Lung (tissue), 12 donors: ENCODE data around the gene NXF1. TPM values are rescaled to one million over a fixed set of nuclear protein-coding genes. Genes with fewer than 3 reads are reported as not detected.

ENCODE experiments used
- ATAC-seq: fragments of 200-7000 bp; cut with Tn5 transposase; one replicate; pipeline ENCODE4 v1.9.1; 2020; ENCODE audit warnings: moderate number of reproducible peaks; ENCODE audit not compliant: insufficient read depth, low FRiP score
- DNase-seq, 3 donors: peaks; one replicate each; pipeline ENCODE4 v3.0.0-alpha.2; 2013 to 2017
- H3K27ac ChIP-seq, 2 donors: one replicate each; pipeline ENCODE4 v1.5.1; 2013; ENCODE audit warnings: mild to moderate bottlenecking in 2 of 2, moderate library complexity in 2 of 2, control low read depth in 1 of 2, inconsistent platforms in 1 of 2, low read depth in 1 of 2, low read length in 1 of 2
- H3K27me3 ChIP-seq, 3 donors: one replicate each; pipeline ENCODE4 v1.5.1; 2013; ENCODE audit warnings: low read length in 2 of 3; ENCODE audit not compliant: control insufficient read depth in 3 of 3, insufficient read depth in 3 of 3
- H3K36me3 ChIP-seq, 4 donors: one replicate each; pipeline ENCODE4 v1.5.1; 2013; ENCODE audit warnings: low read length in 4 of 4, mild to moderate bottlenecking in 1 of 4, moderate library complexity in 1 of 4; ENCODE audit not compliant: control insufficient read depth in 4 of 4, insufficient read depth in 4 of 4
- H3K4me1 ChIP-seq, 5 donors: one replicate each; pipeline ENCODE4 v1.5.1; 2013; ENCODE audit warnings: low read length in 5 of 5, mild to moderate bottlenecking in 2 of 5, moderate library complexity in 1 of 5; ENCODE audit not compliant: control insufficient read depth in 5 of 5, insufficient read depth in 5 of 5
- H3K4me3 ChIP-seq: one replicate; pipeline ENCODE4 v1.5.1; 2013; ENCODE audit warnings: mild to moderate bottlenecking, control low read depth, moderate library complexity
- H3K9ac ChIP-seq, 2 donors: one replicate each; pipeline ENCODE4 v1.5.1; 2013; ENCODE audit warnings: low read length in 2 of 2, control low read depth in 1 of 2; ENCODE audit not compliant: insufficient read depth in 1 of 2
- H3K9me3 ChIP-seq, 4 donors: one replicate each; pipeline ENCODE4 v1.5.1; 2013; ENCODE audit warnings: low read length in 3 of 4, mild to moderate bottlenecking in 1 of 4, moderate library complexity in 1 of 4; ENCODE audit not compliant: control insufficient read depth in 4 of 4, insufficient read depth in 3 of 4
- WGBS, 2 donors: extraction: QIAGEN DNeasy Blood & Tissue Kit; methylation state at CpG; one replicate each; pipeline ENCODE4 v1.1.7; 2013; 5-methylcytosine and 5-hydroxymethylcytosine counted together
- polyA plus RNA-seq, 2 donors: library from polyadenylated mRNA; stranded (reverse); fragments of 200-250 nt; gene quantifications; one replicate each; pipeline ENCODE4 v1.2.1, GENCODE V29; 2013
- total RNA-seq, 2 donors: library from RNA; depleted of rRNA in 1 of 2; stranded (reverse); fragments of >200 nt in 1 of 2; gene quantifications; one replicate each; pipeline ENCODE4 v1.2.1, GENCODE V29; 2014 to 2021
- TF ChIP-seq, protein P1 (sequence below): IDR thresholded peaks from 2 replicates; pipeline ENCODE4 v1.5.1; 2012; ENCODE audit warnings: mild to moderate bottlenecking; ENCODE audit errors: control extremely low read depth, extremely low read depth
- donor health status: control.
- donor health status: control.
- donor health status: Bipolar disorder and iron deficiency.
- donor health status: healthy.
- donor health status: DM: yes; HTN: yes; CAD: no.

NXF1 gene
- total and polyA plus RNA-seq, 4 donors: 62.6 to 89.4 (median 75.5) TPM

DNA sequence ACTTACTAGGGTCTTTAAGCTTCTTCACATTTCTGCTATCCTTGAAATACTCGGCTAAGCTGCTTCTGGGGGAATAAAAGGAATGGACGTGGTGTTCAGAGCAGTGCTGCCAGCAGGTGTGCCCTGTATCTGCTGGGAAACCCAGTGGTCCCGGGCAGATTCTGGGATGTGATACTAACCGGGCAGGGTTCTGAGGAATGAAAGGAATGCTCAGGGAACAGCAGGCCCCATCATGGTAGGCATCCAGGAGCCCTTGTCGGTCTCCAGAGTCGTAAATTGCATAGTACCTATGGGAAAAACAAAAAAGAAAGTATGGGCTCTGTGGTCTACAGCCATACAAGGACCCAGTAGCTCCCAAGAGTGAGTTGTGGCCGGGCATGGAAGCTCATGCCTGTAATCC lies 9.0 kb downstream of the NXF1 start:
- H3K27ac ChIP-seq: no peak overlapping the region
- DNase-seq: no peak
- 89 to 95% methylated on average over 7 of the region's 7 CpGs for WGBS, 2 donors
- TF ChIP-seq, protein P1, sequence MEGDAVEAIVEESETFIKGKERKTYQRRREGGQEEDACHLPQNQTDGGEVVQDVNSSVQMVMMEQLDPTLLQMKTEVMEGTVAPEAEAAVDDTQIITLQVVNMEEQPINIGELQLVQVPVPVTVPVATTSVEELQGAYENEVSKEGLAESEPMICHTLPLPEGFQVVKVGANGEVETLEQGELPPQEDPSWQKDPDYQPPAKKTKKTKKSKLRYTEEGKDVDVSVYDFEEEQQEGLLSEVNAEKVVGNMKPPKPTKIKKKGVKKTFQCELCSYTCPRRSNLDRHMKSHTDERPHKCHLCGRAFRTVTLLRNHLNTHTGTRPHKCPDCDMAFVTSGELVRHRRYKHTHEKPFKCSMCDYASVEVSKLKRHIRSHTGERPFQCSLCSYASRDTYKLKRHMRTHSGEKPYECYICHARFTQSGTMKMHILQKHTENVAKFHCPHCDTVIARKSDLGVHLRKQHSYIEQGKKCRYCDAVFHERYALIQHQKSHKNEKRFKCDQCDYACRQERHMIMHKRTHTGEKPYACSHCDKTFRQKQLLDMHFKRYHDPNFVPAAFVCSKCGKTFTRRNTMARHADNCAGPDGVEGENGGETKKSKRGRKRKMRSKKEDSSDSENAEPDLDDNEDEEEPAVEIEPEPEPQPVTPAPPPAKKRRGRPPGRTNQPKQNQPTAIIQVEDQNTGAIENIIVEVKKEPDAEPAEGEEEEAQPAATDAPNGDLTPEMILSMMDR: no peak
- ATAC-seq: no peak
- peaks cover 0 to 9% (median 7%) of the 10 kb centered on the region in 5 donors for H3K4me1 ChIP-seq
- no peaks in the 10 kb centered on the region for H3K27me3 ChIP-seq
- H3K4me3 ChIP-seq: no peak overlapping the region
- H3K36me3 ChIP-seq: peaks cover 45 to 62% (median 52%) of the 10 kb centered on the region in 4 donors
- H3K9me3 ChIP-seq: no peaks in the 10 kb centered on the region
- no peak overlapping the region for H3K9ac ChIP-seq

DNA sequence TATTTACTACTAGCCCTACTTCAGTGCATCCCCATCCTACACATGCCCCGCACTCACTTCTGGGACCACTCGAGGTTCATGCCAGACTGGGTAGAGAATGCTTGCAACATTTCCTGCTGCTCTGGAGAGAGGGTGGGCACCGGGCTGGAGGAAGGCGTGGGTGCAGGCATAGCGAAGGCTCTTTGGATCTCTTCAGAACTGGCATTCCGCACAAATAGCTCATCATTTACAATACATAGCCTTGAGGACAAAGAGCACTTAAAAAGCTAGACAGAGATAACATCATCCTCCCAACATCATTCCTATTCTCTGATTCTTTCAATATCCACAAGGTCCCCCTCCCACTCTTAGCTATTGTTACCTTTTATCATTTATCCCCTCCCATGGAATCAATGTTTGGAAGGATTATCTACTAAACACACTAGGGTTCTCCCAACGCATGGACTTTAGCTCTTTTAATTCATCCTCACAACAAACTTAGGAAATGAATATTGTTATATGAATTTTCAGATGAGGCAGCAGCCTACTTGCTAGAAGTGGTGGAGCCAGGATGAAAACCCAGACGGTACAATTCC lies 11.0 kb downstream of the NXF1 start:
- no peak overlapping the region for H3K9ac ChIP-seq
- H3K27ac ChIP-seq: no peak overlapping the region
- ATAC-seq (no peak), DNase-seq (no peak)
- peaks cover 0 to 25% (median 8%) of the 10 kb centered on the region in 5 donors for H3K4me1 ChIP-seq
- 66 to 81% methylated on average over 8 of the region's 8 CpGs for WGBS, 2 donors
- no peaks in the 10 kb centered on the region for H3K27me3 ChIP-seq
- H3K9me3 ChIP-seq: no peaks in the 10 kb centered on the region
- TF ChIP-seq, protein P1: no peak
- H3K36me3 ChIP-seq: peaks cover 31 to 53% (median 41%) of the 10 kb centered on the region in 4 donors
- no peak overlapping the region for H3K4me3 ChIP-seq

GRCh38 chr11:62792202-62792575 lies 13.1 kb downstream of the NXF1 start:
- Histone ChIP-seq H3K9me3 (no peaks in the 10 kb centered on the region), H3K27ac (peak overlapping the region; percentile 62 to 75), H3K36me3 (peaks cover 23 to 41% (median 33%) of the 10 kb centered on the region in 4 donors), H3K4me3 (no peak overlapping the region), H3K27me3 (no peaks in the 10 kb centered on the region), H3K9ac (peak overlapping the region in 1 of 2 donors; percentile 73), H3K4me1 (peaks cover 0 to 27% (median 8%) of the 10 kb centered on the region in 5 donors)
- 28 to 29% methylated on average over 11 of the region's 11 CpGs for WGBS, 2 donors
- no peak for ATAC-seq
- peak; percentile 82 to 89 (median 88) for DNase-seq
- TF ChIP-seq, protein P1: no peak
